ENCODE results near the gene STRBP.

The STRBP gene

GRCh38 chr9:123121457-123121856 is 146.9 kb downstream of the STRBP start:
- DNase-seq, result no peak

- DNase-seq, result no peak
These were observed 147.4 kb downstream of the STRBP start for GRCh38 chr9:123120953-123121352.

- no peak for DNase-seq
These were observed 148.3 kb downstream of the STRBP start for GRCh38 chr9:123120131-123120530.

- DNase-seq, result no peak
These were observed 148.8 kb downstream of the STRBP start for GRCh38 chr9:123119566-123119965.

GRCh38 chr9:123116036-123116435 is 152.3 kb downstream of the STRBP start:
- DNase-seq, result no peak

- DNase-seq, result no peak
These were observed 153.1 kb downstream of the STRBP start for GRCh38 chr9:123115146-123115913.

- DNase-seq, result no peak
These were observed 155.2 kb downstream of the STRBP start for GRCh38 chr9:123113185-123113584.

- DNase-seq, result no peak
These were observed 156.1 kb downstream of the STRBP start for GRCh38 chr9:123112015-123112975.

- no peak for DNase-seq
These were observed 156.9 kb downstream of the STRBP start for GRCh38 chr9:123111427-123112014.

- no peak for DNase-seq
These were observed 158.7 kb downstream of the STRBP start for GRCh38 chr9:123109540-123110279.

- DNase-seq, result no peak
These were observed 159.4 kb downstream of the STRBP start for GRCh38 chr9:123108976-123109375.

GRCh38 chr9:123107639-123108285 is 160.6 kb downstream of the STRBP start:
- no peak for DNase-seq

GRCh38 chr9:123105490-123105889 is 162.9 kb downstream of the STRBP start:
- no peak for DNase-seq

- no peak for DNase-seq
These were observed 163.6 kb downstream of the STRBP start for GRCh38 chr9:123104807-123105206.

GRCh38 chr9:123102375-123103113 is 165.8 kb downstream of the STRBP start:
- DNase-seq, result no peak

GRCh38 chr9:123099548-123099947 is 168.8 kb downstream of the STRBP start:
- DNase-seq, result no peak

- no peak for DNase-seq
These were observed 169.3 kb downstream of the STRBP start for GRCh38 chr9:123099042-123099441.

GRCh38 chr9:123098096-123098459 is 170.3 kb downstream of the STRBP start:
- no peak for DNase-seq

- no peak for DNase-seq
These were observed 170.8 kb downstream of the STRBP start for GRCh38 chr9:123097430-123098095.

GRCh38 chr9:123096987-123097386 is 171.4 kb downstream of the STRBP start:
- no peak for DNase-seq

- no peak for DNase-seq
These were observed 175.2 kb downstream of the STRBP start for GRCh38 chr9:123093141-123093540.

Data from NCI-H1694 treated with DMSO at 0.1 percent for 48 hours (cell line).